Uterus (tissue), 2 donors: ENCODE data around the gene SLC36A1.

ENCODE experiments used
- CTCF ChIP-seq, 4 experiments: fragments of 200-600 bp in 2 of 4; fragments of 450-650 bp in 2 of 4; sonication (generic) in 2 of 4; IDR thresholded peaks; one replicate each; pipeline ENCODE4 v1.5.1; 2016 to 2019; ENCODE audit warnings: antibody characterized with exemption in 4 of 4, mild to moderate bottlenecking in 2 of 4, moderate library complexity in 1 of 4
- POLR2A ChIP-seq, 2 donors: fragments of 450-650 bp; IDR thresholded peaks; one replicate each; pipeline ENCODE4 v1.6.1; 2016; ENCODE audit warnings: antibody characterized with exemption in 2 of 2, mild to moderate bottlenecking in 1 of 2, moderate library complexity in 1 of 2

GRCh38 chr5:151493665-151494064, 46.3 kb downstream of the SLC36A1 start:
- TF ChIP-seq CTCF (IDR thresholded peaks at IDR 0.05) (no peak), POLR2A (IDR thresholded peaks at IDR 0.05) (no peak)
